HCT116 (cell line): ENCODE data around the gene PBX1. TPM values are rescaled to one million over a fixed set of nuclear protein-coding genes. Genes with fewer than 3 reads are reported as not detected.

ENCODE experiments used
- ATAC-seq: fragments of 200-7000 bp; cut with Tn5 transposase; 2 replicates; pipeline ENCODE4 v1.9.1; 2020; ENCODE audit warnings: mild to moderate bottlenecking, moderate library complexity
- BruUV-seq: library from RNA; stranded (reverse); fragments of 400-500 nt; replicated peaks from 2 replicates; lab custom pipeline; 2021; lab: Mats Ljungman, UMichigan
- CTCF ChIA-PET: fragments of 300-600 bp; sonication (Branson Sonifier 250); formaldehyde crosslinking; loops from one replicate; lab custom pipeline; 2021; ENCODE audit warnings: antibody characterized with exemption; lab: Charles Lee
- POLR2A ChIA-PET: fragments of 300-600, 350-600 bp; sonication (Branson Sonifier 250); formaldehyde crosslinking; loops from one replicate; lab custom pipeline; 2021; ENCODE audit warnings: antibody characterized with exemption; lab: Charles Lee
- RAD21 ChIA-PET, 2 experiments: fragments of 300-600 bp; sonication (Branson Sonifier 250); formaldehyde crosslinking; loops; one replicate each; lab custom pipeline; 2023; ENCODE audit warnings: low total read pairs in 2 of 2; ENCODE audit not compliant: uncharacterized antibody in 2 of 2, unreplicated experiment in 2 of 2, low non-redundant PET in 1 of 2; lab: Charles Lee
- DNase-seq: peaks from one replicate; pipeline ENCODE4 v3.0.0-alpha.2; 2010; ENCODE audit warnings: low read depth, low spot score
- H2AFZ ChIP-seq: fragments of 200-600 bp; shearing (Covaris generic), sonication (generic); 2 replicates; pipeline ENCODE4 v1.6.1; 2017; ENCODE audit warnings: low read depth, mixed run types, mixed read lengths, antibody characterized with exemption, low read length; ENCODE audit not compliant: poor library complexity, severe bottlenecking
- H3K27ac ChIP-seq: 2 replicates; pipeline ENCODE4 v1.5.1; 2012; ENCODE audit warnings: low read depth, low read length
- H3K27me3 ChIP-seq: fragments of 200-600 bp; sonication (generic); 2 replicates; pipeline ENCODE4 v1.6.1; 2016; ENCODE audit warnings: mixed run types, low read length, mixed read lengths; ENCODE audit not compliant: insufficient read depth
- H3K36me3 ChIP-seq, 2 experiments: fragments of 200-500 bp in 1 of 2; fragments of 200-600 bp in 1 of 2; sonication (Bioruptor generic) in 1 of 2; sonication (generic) in 1 of 2; 2 replicates each; pipeline versions ENCODE4 v1.5.1 to v1.6.1; 2014 to 2016; ENCODE audit warnings: low read length in 2 of 2, inconsistent platforms in 1 of 2, mixed read lengths in 1 of 2, mixed run types in 1 of 2; ENCODE audit not compliant: insufficient read depth in 2 of 2, control insufficient read depth in 1 of 2
- H3K4me1 ChIP-seq, 2 experiments: fragments of 200-600 bp in 1 of 2; sonication (generic) in 1 of 2; 2 replicates each; pipeline versions ENCODE4 v1.5.1 to v1.6.1; 2012 to 2017; ENCODE audit warnings: low read length in 2 of 2, inconsistent platforms in 1 of 2, mild to moderate bottlenecking in 1 of 2, mixed read lengths in 1 of 2, mixed run types in 1 of 2, moderate library complexity in 1 of 2; ENCODE audit not compliant: insufficient read depth in 2 of 2, control insufficient read depth in 1 of 2
- H3K4me2 ChIP-seq: fragments of 200-600 bp; sonication (generic); 2 replicates; pipeline ENCODE4 v1.6.1; 2017; ENCODE audit warnings: mixed run types, low read length, mixed read lengths
- H3K4me3 ChIP-seq, 2 experiments: fragments of 200-600 bp in 1 of 2; sonication (generic) in 1 of 2; replicated peaks in 1 of 2; 2 replicates each; pipeline ENCODE4 v1.5.1; 2011 to 2016; ENCODE audit warnings: low read length in 2 of 2, control low read depth in 1 of 2, low read depth in 1 of 2, mild to moderate bottlenecking in 1 of 2, mixed read lengths in 1 of 2, mixed run types in 1 of 2
- H3K79me2 ChIP-seq: fragments of 200-600 bp; sonication (generic); 2 replicates; pipeline ENCODE4 v1.6.1; 2017; ENCODE audit warnings: mild to moderate bottlenecking, mixed run types, low read length, moderate library complexity, mixed read lengths; ENCODE audit not compliant: insufficient read depth
- H3K9ac ChIP-seq: fragments of 200-600 bp; sonication (generic); 2 replicates; pipeline ENCODE4 v1.6.1; 2016; ENCODE audit warnings: low read length, mixed read lengths
- H3K9me2 ChIP-seq: fragments of 200-600 bp; sonication (generic), shearing (Covaris generic); 2 replicates; pipeline ENCODE4 v1.6.1; 2017; ENCODE audit warnings: mixed run types, mild to moderate bottlenecking, moderate library complexity; ENCODE audit not compliant: insufficient read depth
- H3K9me3 ChIP-seq, 2 experiments: fragments of 200-500 bp in 1 of 2; fragments of 200-600 bp in 1 of 2; sonication (Bioruptor generic) in 1 of 2; sonication (generic) in 1 of 2; 2 replicates each; pipeline ENCODE4 v1.6.1; 2014 to 2017; ENCODE audit warnings: low read length in 2 of 2, mixed read lengths in 2 of 2, inconsistent platforms in 1 of 2, low read depth in 1 of 2, mild to moderate bottlenecking in 1 of 2, mixed run types in 1 of 2, moderate library complexity in 1 of 2; ENCODE audit not compliant: control insufficient read depth in 1 of 2, insufficient read depth in 1 of 2
- H4K20me1 ChIP-seq: fragments of 200-600 bp; sonication (generic), shearing (Covaris generic); 2 replicates; pipeline ENCODE4 v1.6.1; 2017; ENCODE audit warnings: mixed run types, mild to moderate bottlenecking, moderate library complexity; ENCODE audit not compliant: insufficient read depth
- CBX3 ChIP-seq: IDR thresholded peaks from 2 replicates; pipeline ENCODE4 v1.6.1; 2012; ENCODE audit warnings: low read depth
- ELF1 ChIP-seq: IDR thresholded peaks from 2 replicates; pipeline ENCODE4 v1.6.1; 2012; ENCODE audit warnings: low read depth, borderline replicate concordance
- EZH2 ChIP-seq: fragments of 200-600 bp; sonication (generic); IDR thresholded peaks from 2 replicates; pipeline ENCODE4 v1.6.1; 2017; ENCODE audit warnings: antibody characterized with exemption, mixed run types
- FOSL1 ChIP-seq: IDR thresholded peaks from 2 replicates; pipeline ENCODE4 v1.6.1; 2012; ENCODE audit warnings: low read depth
- JUND ChIP-seq: IDR thresholded peaks from 2 replicates; pipeline ENCODE4 v1.6.1; 2012
- POLR2A ChIP-seq: IDR thresholded peaks from 2 replicates; pipeline ENCODE4 v1.7.0; 2011; ENCODE audit warnings: borderline replicate concordance; ENCODE audit not compliant: insufficient read depth, insufficient read length; ENCODE audit errors: extremely low read depth
- POLR2AphosphoS5 ChIP-seq: IDR thresholded peaks from 2 replicates; pipeline ENCODE4 v1.6.1; 2011; ENCODE audit warnings: mild to moderate bottlenecking, low read depth, low read length, moderate library complexity
- RAD21 ChIP-seq: IDR thresholded peaks from 2 replicates; pipeline ENCODE4 v1.6.1; 2012; ENCODE audit warnings: low read depth, mild to moderate bottlenecking
- REST ChIP-seq: IDR thresholded peaks from 2 replicates; pipeline ENCODE4 v1.6.1; 2012; ENCODE audit warnings: low read depth
- SIN3A ChIP-seq: IDR thresholded peaks from 2 replicates; pipeline ENCODE4 v1.6.1; 2012; ENCODE audit warnings: low read depth
- SP1 ChIP-seq: IDR thresholded peaks from 2 replicates; pipeline ENCODE4 v1.6.1; 2012; ENCODE audit warnings: low read depth
- SRF ChIP-seq: IDR thresholded peaks from 2 replicates; pipeline ENCODE4 v1.6.1; 2012; ENCODE audit warnings: low read depth
- TCF7L2 ChIP-seq: IDR thresholded peaks from 2 replicates; pipeline ENCODE4 v1.7.0; 2011; ENCODE audit warnings: borderline replicate concordance, inconsistent platforms; ENCODE audit not compliant: insufficient read depth, insufficient read length; ENCODE audit errors: extremely low read depth
- YY1 ChIP-seq: IDR thresholded peaks from 2 replicates; pipeline ENCODE4 v1.6.1; 2011; ENCODE audit warnings: low read length, low read depth, moderate library complexity, mild to moderate bottlenecking; ENCODE audit not compliant: insufficient replicate concordance; ENCODE audit errors: extremely low read depth
- ZFX ChIP-seq: fragments of 450-650 bp; IDR thresholded peaks from 2 replicates; pipeline ENCODE4 v1.6.1; 2017
- intact Hi-C: fragments of 100-400 bp; cut with micrococcal nuclease; formaldehyde crosslinking; loops from 2 replicates; pipeline ENCODE4 v1.10.0; 2022
- total RNA-seq: library from RNA; stranded (reverse); gene quantifications from one replicate; pipeline ENCODE4 v1.2.1, GENCODE V29; 2021; ENCODE audit not compliant: unreplicated experiment
- TF ChIP-seq, protein P1 (sequence below): IDR thresholded peaks from 2 replicates; pipeline ENCODE4 v1.6.1; 2012

The PBX1 gene
- total RNA-seq, 1 experiment from 2014 or later = 29.6 TPM

GRCh38 chr1:164575356-164575886 lies 16.4 kb downstream of the PBX1 start:
- Histone ChIP-seq H4K20me1 (no peaks in the 10 kb centered on the region), H3K4me1 (no peaks in the 10 kb centered on the region), H3K9ac (no peak overlapping the region), H3K79me2 (no peaks in the 10 kb centered on the region), H3K4me2 (no peak overlapping the region), H3K27me3 (no peaks in the 10 kb centered on the region), H2AFZ (no peak overlapping the region), H3K27ac (no peak overlapping the region), H3K36me3 (no peaks in the 10 kb centered on the region), H3K9me2 (no peaks in the 10 kb centered on the region), H3K4me3 (no peak overlapping the region), H3K9me3 (no peaks in the 10 kb centered on the region)
- intact Hi-C loops = no loop called here
- ChIA-PET CTCF (no interaction called here), POLR2A (no interaction called here), RAD21 (no interaction called here)
- ATAC-seq = no peak
- TF ChIP-seq TCF7L2 (no peak), FOSL1 (no peak), CBX3 (no peak), RAD21 (no peak), YY1 (no peak), JUND (no peak), SRF (no peak)
- TF ChIP-seq, protein P1, sequence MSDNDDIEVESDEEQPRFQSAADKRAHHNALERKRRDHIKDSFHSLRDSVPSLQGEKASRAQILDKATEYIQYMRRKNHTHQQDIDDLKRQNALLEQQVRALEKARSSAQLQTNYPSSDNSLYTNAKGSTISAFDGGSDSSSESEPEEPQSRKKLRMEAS = no peak
- DNase-seq = no peak
- no TSS peak for BruUV-seq

DNA sequence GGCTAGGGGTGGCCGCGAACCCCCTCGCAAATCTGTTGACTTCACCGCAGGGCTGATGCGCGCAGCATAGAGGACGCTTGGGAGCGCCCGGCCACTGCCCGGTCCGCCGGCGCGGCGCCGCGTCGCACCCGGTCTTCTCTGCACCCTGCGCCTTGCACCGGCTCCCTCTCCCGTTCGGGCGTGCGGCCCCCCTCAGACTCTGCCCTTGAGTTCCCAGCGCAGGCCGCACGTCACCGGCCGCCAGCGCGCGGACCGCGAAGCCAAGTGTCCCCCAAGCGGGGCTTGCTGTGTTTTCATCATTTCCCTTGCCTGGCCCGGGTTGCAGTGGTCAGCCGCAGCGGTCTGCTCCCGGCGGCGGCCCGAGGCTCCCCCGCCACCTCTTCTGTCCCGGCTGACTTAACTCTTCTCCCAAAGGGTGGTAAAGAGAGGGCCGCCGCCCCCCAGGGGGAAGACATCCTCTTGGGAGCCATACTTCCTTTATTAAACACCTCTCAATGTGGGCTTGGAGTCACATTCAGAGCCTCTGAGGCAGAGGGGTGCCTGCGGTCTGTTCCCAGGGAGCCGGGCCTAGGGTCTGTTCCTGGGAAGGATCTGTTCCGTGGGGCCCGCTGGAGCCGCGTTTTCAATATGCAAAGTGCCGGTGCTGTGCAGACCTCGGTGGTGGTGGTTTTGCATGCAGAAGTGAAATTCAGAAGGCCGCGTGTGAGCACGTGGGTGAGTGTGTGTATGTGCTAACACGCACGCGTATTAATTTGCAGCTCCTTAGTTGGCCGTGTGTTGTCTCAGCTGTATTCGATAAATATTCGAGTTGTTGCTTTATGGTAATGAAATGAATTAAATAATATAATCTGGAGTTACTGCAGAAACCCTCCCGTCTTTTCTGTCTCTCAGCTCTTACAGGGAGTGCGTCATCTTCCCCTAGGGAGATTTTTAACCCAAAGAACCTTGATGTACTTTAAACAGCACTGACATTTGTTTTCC lies 17.6 kb downstream of the PBX1 start:
- Histone ChIP-seq H3K36me3 (no peaks in the 10 kb centered on the region), H3K4me2 (no peak overlapping the region), H3K4me1 (no peaks in the 10 kb centered on the region), H3K9me2 (no peaks in the 10 kb centered on the region), H3K79me2 (no peaks in the 10 kb centered on the region), H3K27me3 (no peaks in the 10 kb centered on the region), H2AFZ (no peak overlapping the region), H3K4me3 (no peak overlapping the region), H4K20me1 (no peaks in the 10 kb centered on the region), H3K27ac (no peak overlapping the region), H3K9me3 (no peaks in the 10 kb centered on the region), H3K9ac (no peak overlapping the region)
- intact Hi-C loops = no loop called here
- ChIA-PET RAD21 (no interaction called here), CTCF (no interaction called here), POLR2A (no interaction called here)
- no peak for ATAC-seq
- BruUV-seq = no TSS peak
- DNase-seq = no peak
- TF ChIP-seq EZH2 = no peak
- TF ChIP-seq REST = no peak
- TF ChIP-seq CBX3 = no peak
- no peak for TF ChIP-seq TCF7L2
- TF ChIP-seq SIN3A = no peak
- no peak for TF ChIP-seq ELF1
- no peak for TF ChIP-seq RAD21
- TF ChIP-seq JUND = no peak
- TF ChIP-seq SP1 = no peak
- no peak for TF ChIP-seq YY1
- TF ChIP-seq POLR2AphosphoS5 = no peak
- no peak for TF ChIP-seq FOSL1
- TF ChIP-seq POLR2A = no peak
- no peak for TF ChIP-seq ZFX
